PFSK-1 (cell line): Measurements from ENCODE around the gene HMX1.

ENCODE experiments used
- FOXP2 ChIP-seq: optimal IDR thresholded peaks from 2 replicates; pipeline ENCODE3; 2011; ENCODE audit warnings: borderline replicate concordance, control low read depth, inconsistent platforms; ENCODE audit not compliant: insufficient read depth; ENCODE audit errors: extremely low read length, extremely low read depth
- POLR2AphosphoS5 ChIP-seq: IDR thresholded peaks from 2 replicates; pipeline ENCODE4 v1.6.1; 2012; ENCODE audit warnings: low read depth, mild to moderate bottlenecking, control low read depth, low read length, moderate library complexity
- REST ChIP-seq, 2 experiments: IDR thresholded peaks; 2 replicates each; pipeline versions ENCODE4 v1.6.1 to v1.8.0; 2011 to 2012; ENCODE audit warnings: low read depth in 2 of 2, low read length in 2 of 2, control low read depth in 1 of 2, inconsistent platforms in 1 of 2, mild to moderate bottlenecking in 1 of 2, moderate library complexity in 1 of 2; ENCODE audit not compliant: insufficient read depth in 1 of 2
- SIN3A ChIP-seq: IDR thresholded peaks from 2 replicates; pipeline ENCODE4 v1.6.1; 2012; ENCODE audit warnings: mild to moderate bottlenecking, low read length, moderate library complexity, borderline replicate concordance; ENCODE audit not compliant: insufficient read depth
- TAF1 ChIP-seq: IDR thresholded peaks from 2 replicates; pipeline ENCODE4 v1.6.1; 2012; ENCODE audit warnings: low read length, control low read depth, borderline replicate concordance; ENCODE audit not compliant: insufficient read depth

HMX1 gene

GRCh38 chr4:8866828-8867623, 4.6 kb downstream of the HMX1 start:
- TF ChIP-seq SIN3A: no peak
- no peak for TF ChIP-seq FOXP2
- TF ChIP-seq POLR2AphosphoS5: no peak
- TF ChIP-seq REST (IDR thresholded peaks at IDR 0.05; ENCODE audit: insufficient read depth in 1 of 2, low read depth in 2 of 2, low read length in 2 of 2): no peak
- no peak for TF ChIP-seq TAF1

- TF ChIP-seq FOXP2 (no peak), SIN3A (no peak), TAF1 (no peak), REST (IDR thresholded peaks at IDR 0.05; ENCODE audit: insufficient read depth in 1 of 2, low read depth in 2 of 2, low read length in 2 of 2) (no peak), POLR2AphosphoS5 (no peak)
These were observed 5.2 kb downstream of the HMX1 start for GRCh38 chr4:8866421-8866820.

GRCh38 chr4:8865681-8866310, 5.8 kb downstream of the HMX1 start:
- TF ChIP-seq TAF1 (no peak), SIN3A (no peak), FOXP2 (no peak), POLR2AphosphoS5 (no peak), REST (IDR thresholded peaks at IDR 0.05; ENCODE audit: insufficient read depth in 1 of 2, low read depth in 2 of 2, low read length in 2 of 2) (no peak)

GRCh38 chr4:8864912-8865680, 6.5 kb downstream of the HMX1 start:
- TF ChIP-seq TAF1 (no peak), FOXP2 (no peak), SIN3A (no peak), REST (IDR thresholded peaks at IDR 0.05; ENCODE audit: insufficient read depth in 1 of 2, low read depth in 2 of 2, low read length in 2 of 2) (no peak), POLR2AphosphoS5 (no peak)
